GM19240 (cell line): ENCODE results near the gene FNIP2.
"Not testable (repeated sequence)": the region's sequence is repeated elsewhere in the genome, so short reads cannot be mapped to it uniquely, and the experiment has no call there.

Experiments used
- DNase-seq: peaks from one replicate; pipeline ENCODE4 v3.0.0; 2011; ENCODE audit warnings: low spot score; ENCODE audit not compliant: insufficient read length

Gene FNIP2

DNA sequence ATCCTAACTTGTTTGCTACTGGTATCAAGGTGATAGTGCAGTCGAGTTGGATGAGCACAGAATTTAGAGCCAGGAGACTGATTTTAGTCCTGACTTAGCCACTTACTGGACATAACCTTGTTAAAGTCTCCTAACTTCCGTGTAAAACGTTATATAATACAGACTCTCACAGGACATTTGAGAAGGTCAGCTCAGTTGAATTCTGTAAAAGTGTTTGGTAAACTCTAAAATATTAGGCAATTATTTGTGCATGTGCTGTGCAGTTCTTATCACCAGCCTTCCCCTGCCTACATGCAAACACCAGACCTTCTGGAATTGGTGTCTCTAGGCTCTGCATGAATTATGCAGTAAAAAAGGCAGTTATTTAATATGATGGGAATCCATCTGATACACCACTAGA is 45.4 kb downstream of the FNIP2 start:
- DNase-seq, result no peak

- DNase-seq, result no peak
Measured at GRCh38 chr4:158814636-158815330, 46.0 kb downstream of the FNIP2 start.

- no peak for DNase-seq
Measured at GRCh38 chr4:158816955-158817354, 48.1 kb downstream of the FNIP2 start.

GRCh38 chr4:158817562-158818296 is 48.9 kb downstream of the FNIP2 start:
- no peak for DNase-seq

- DNase-seq, result no peak
Measured at GRCh38 chr4:158818560-158819140, 49.8 kb downstream of the FNIP2 start.

DNA sequence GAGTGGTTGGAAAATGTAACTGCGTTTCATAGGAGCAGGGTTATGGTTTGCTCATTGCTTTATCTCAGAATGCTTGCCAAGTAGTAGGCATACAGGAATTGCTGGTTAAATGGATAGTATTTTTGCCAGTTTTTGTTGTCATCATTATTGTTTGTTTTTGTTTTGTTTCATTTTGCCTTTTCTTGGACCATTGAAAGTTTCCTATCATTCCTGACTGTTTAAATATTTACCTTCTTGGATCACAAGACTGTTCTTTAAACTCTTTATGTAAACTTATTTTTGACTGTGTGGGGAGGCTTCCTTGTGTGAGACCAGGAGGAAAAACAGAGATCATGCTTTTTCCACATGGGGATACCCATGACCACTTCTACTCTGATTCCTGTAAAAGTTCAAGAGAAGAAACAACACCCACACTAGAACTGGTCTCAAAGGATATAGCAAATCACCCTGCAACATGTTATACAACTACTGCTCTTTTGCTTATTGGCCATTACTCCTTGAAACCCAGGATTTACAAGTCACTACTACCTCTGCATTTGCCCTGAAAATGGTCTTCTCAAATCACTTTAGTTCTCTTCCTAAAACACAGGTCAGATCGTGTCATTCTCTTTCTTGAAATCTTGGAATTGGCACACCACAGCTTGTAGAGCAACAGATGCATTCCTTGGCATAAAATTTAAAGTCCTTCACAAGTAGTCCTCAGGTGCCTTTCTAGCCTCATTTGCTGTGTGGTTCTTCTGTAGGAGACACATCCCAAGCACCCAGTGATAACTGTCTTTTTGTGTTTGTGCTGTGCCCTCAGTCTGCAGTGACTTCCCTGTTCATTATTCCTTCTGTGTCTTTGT is 51.3 kb downstream of the FNIP2 start:
- no peak for DNase-seq

DNA sequence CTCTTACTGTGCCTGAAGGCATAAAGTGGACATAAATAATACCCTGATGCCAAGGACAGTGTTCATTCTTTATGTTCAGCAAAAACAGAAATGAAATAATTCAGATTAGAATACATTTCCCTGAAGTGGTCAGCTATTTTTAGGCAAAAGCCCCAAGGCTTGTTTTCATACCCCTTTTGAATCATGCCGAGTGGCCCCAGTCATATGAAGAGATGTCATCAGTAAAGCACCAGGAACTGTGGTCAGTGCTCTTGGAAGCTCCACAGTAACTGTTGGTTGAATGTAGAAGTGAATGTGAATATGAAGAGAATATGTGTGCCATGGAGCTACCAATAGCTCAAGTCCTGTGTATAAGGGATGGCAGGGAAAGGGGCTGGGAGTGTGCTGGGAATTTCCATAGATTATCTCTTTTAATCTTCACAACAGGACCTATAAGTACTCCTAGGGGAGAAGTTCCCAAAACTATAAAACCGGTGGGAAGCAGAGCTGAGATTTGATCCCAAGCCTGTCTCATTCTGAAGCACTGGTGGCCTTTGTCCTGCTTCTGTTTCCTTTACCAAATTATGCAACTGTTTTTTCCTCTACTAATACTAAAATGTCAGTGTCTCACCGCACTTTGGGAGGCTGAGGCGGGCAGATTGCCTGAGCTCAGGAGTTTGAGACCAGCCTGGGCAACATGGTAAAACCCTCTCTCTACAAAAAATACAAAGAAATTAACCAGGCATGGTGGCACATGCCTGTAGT is 52.6 kb downstream of the FNIP2 start:
- no peak for DNase-seq

GRCh38 chr4:158822348-158822747 is 53.5 kb downstream of the FNIP2 start:
- DNase-seq, result no peak

DNA sequence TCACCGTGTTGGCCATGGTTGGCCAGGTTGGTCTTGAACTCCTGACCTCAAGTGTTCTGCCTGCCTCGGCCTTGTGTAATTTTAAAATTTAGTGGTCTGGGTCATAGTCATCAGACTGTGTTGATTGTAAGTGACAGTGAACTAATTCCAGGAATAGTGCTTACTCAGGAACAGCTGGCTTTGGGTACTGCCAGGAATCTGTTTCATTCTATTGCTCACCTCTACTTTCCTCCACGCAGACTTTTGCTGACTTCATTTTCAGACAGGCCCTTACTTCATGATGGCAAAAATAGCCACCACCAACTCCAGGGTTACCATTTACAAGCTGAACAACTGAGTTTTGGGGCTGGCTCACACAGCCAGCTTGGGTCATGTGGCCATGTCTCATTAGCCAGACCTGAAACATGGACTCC is 54.6 kb downstream of the FNIP2 start:
- no peak for DNase-seq

DNA sequence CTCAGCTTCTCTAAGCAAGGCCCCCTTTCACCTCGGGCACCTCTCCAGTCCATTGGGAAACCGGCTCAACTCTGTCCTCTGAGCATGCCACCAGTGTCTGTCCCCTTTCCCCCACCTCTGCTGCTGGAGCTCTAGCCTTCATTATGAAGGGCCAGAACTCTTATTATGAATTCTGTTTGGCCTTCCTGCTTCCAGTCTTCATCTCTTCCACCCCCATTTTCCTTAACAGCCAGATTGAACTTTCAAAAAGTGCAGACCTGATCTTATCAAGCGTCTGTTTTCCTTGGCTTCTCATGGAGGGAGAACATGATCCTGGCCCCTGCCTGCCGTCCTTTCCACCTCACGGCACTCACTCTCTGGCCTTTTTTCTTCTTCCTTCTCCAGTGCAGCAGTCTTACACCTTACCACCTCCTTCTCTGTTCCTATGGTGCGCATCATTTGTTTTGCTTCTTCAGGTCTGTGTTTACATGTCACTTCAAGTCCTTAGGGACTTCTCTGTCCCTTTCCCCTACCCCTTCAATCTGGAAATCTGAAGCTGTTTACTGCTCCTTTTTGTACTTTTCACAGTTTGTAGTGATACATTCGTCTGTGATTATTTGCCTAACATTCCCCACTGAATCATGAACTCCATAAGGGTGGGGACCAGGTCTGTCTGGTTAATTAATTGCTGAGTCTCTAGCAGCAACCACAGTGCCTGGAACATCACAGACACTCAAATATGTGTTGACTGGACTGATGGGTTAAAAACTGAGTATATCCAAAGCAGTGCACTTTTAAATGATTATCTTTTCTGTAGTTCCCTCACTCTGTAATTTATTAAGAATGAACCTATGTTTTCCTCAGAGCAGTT is 55.8 kb downstream of the FNIP2 start:
- no peak for DNase-seq

- no peak for DNase-seq
Measured at GRCh38 chr4:158825433-158826036, 56.7 kb downstream of the FNIP2 start.

- DNase-seq, result no peak
Measured at GRCh38 chr4:158826057-158826456, 57.2 kb downstream of the FNIP2 start.

- no peak for DNase-seq
Measured at GRCh38 chr4:158826882-158827281, 58.1 kb downstream of the FNIP2 start.

DNA sequence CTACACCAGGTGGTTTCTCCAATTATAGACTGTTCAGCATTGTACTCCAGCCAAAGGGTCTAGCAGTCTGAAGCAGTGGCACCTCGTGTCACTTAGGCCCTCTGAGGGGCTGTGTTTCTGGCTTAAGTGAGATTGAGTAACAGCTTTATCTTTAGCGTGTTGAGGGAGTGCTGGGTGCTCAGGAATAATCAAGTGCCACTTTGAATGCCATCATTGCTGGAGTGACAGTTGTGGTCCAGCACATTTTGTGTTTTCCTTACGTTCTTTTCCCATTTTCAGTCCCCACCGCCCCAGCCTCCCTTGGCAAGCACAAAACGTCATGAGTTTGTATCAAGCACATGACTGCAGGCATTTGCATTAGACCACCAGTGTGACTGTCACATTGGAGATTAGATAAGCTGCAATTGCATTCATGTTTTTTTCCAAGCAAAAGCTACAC is 58.7 kb downstream of the FNIP2 start:
- DNase-seq, result no peak

- not testable (repeated sequence) for DNase-seq
Measured at GRCh38 chr4:158828151-158828550, 59.3 kb downstream of the FNIP2 start.

- no peak for DNase-seq
Measured at GRCh38 chr4:158829254-158829653, 60.4 kb downstream of the FNIP2 start.

GRCh38 chr4:158833602-158834001 is 64.8 kb downstream of the FNIP2 start:
- no peak for DNase-seq

DNA sequence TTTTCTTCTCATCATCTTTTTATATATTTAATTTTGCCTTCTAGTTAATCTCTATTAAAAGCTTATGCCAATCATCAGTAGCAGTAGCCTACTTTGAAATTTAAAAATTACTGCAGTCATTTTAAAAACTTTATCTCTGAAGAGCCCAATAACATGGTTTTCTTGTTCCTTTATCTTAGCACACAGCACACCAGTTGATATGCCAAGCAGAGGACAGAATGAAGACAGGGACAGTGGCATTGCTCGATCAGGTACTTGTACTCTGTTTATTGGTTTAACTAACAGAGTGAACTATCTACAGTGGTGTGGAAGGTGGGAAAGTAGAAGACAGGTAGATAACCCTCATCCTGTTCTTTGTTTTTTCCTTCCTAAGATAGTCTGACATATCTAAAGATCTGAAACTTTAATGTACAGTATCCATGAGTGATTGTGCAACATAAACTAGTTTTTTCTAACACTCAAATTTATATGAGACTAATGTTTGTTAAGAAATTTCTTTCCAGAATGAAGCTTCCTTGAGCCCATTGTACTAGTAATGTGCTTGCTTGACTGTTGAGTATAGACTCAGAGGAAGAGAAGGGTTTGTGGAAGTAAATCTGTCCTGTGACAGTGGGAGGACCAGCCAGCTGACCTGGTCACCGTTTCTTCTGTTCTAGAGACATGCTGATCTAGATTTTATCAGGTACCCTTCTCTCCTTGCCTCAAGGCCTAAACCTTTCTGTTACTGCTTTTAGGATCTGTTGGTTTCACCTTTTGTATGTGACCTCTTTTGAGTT is 66.6 kb downstream of the FNIP2 start:
- no peak for DNase-seq

DNA sequence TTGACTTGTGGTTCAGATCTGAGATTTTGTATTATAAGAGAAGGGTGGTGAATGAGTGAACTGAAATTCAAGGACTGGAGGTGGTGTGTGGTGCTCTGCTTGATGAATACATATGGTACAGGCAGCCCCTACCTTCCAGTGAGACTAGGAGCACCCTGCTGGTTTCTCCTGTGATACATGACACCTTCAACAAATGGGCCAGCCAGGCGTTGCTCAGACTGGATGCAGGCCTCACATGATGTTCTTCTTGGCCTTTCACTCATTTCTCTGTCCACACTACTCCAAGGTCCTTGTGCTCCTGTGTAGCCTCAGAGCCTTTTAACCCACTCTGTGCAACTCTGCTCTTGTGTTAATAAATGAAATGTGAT is 67.2 kb downstream of the FNIP2 start:
- DNase-seq, result no peak
